Central memory CD4-positive, alpha-beta T cell (primary cell): Measurements from ENCODE around the gene DPH2.
A peak's percentile ranks its signal among the peaks of the same experiment; 100 is the strongest.

ENCODE experiments used
- DNase-seq: peaks from one replicate; pipeline ENCODE4 v3.0.0; 2022
- total RNA-seq, 3 experiments: gene quantifications; one replicate each; lab custom pipeline; 2026; lab: John Stamatoyannopoulos, UW

DPH2 gene
- total RNA-seq, result 22.0 to 155 (median 34.5) reads per million in 3 experiments

DNA sequence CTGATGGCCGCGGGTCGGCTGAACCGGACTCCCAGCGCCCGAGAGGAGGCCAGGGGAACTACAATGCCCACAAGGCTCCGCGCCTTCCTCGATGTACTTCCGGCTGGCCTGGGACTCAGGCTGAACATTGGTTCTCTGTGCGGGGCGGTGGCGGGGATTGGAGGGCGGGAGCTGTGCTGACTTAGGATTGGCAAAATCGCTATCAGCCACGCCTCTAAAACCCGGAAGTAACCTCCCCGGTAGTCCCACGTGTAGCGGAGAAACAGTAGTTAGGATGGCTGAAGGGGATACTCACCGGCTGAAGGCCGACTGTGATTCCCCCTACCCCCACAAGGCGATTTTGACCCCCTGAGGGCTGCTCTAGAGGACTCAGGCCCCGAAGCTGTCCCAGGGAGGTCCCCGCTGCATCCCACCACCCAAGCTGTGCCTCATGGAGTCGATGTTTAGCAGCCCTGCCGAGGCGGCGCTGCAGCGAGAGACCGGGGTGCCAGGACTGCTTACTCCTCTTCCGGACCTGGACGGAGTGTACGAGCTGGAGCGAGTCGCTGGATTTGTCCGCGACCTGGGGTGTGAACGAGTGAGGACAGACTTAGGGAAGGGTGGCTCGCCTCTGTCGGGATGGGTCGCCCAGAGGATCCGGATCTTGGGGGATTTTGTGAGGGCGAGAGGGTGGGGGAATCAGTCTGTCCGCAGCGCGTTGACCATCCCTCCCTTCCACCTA lies at the start of gene DPH2:
Gene DPH2, plus strand, starts transcription at position 265 of the 721 bp plus-strand sequence. Its CDS starts 166 bp downstream, at position 431.
- peak; percentile 88 for DNase-seq

- DNase-seq, result no peak
Measured at GRCh38 chr1:43921022-43921421, 48.8 kb upstream of the DPH2 start.

DNA sequence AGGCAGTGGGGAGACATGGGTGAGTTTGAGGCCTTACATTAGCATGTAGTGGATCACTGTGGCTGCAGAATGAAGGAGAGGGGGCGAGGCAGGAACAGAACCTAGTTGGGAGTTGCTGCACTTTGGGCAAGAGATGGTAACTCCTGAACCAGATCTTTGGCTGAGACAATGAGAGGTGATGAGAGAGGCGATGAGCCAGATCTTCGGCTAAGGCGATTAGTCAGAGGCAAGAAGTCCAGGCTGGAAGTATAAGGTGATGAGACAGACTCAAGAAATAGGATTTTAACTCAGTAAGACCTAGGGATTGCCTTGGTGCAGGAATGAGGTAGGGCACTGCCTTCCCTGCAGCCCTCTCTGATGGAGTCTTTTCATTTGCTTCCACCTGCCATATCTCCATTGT lies 45.3 kb upstream of the DPH2 start:
- no peak for DNase-seq

GRCh38 chr1:43925846-43926245 lies 44.0 kb upstream of the DPH2 start:
- DNase-seq, result no peak

DNA sequence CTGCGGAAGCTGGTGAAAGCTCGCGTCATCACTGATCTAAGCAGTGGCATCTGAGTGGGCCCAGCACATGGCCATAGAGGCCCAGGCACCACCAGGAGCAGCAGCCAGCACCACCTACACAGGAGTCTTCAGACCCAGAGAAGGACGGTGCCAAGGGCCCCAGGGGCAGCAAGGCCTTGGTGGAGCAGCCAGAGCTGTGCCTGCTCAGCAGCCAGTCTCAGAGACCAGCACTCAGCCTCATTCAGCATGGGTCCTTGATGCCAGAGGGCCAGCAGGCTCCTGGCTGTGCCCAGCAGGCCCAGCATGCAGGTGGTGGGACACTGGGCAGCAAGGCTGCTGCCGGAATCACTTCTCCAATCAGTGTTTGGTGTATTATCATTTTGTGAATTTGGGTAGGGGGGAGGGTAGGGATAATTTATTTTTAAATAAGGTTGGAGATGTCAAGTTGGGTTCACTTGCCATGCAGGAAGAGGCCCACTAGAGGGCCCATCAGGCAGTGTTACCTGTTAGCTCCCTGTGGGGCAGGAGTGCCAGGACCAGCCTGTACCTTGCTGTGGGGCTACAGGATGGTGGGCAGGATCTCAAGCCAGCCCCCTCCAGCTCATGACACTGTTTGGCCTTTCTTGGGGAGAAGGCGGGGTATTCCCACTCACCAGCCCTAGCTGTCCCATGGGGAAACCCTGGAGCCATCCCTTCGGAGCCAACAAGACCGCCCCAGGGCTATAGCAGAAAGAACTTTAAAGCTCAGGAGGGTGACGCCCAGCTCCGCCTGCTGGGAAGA lies 39.5 kb upstream of the DPH2 start:
- DNase-seq, result no peak

GRCh38 chr1:43930949-43931275 lies 38.9 kb upstream of the DPH2 start:
- no peak for DNase-seq

DNA sequence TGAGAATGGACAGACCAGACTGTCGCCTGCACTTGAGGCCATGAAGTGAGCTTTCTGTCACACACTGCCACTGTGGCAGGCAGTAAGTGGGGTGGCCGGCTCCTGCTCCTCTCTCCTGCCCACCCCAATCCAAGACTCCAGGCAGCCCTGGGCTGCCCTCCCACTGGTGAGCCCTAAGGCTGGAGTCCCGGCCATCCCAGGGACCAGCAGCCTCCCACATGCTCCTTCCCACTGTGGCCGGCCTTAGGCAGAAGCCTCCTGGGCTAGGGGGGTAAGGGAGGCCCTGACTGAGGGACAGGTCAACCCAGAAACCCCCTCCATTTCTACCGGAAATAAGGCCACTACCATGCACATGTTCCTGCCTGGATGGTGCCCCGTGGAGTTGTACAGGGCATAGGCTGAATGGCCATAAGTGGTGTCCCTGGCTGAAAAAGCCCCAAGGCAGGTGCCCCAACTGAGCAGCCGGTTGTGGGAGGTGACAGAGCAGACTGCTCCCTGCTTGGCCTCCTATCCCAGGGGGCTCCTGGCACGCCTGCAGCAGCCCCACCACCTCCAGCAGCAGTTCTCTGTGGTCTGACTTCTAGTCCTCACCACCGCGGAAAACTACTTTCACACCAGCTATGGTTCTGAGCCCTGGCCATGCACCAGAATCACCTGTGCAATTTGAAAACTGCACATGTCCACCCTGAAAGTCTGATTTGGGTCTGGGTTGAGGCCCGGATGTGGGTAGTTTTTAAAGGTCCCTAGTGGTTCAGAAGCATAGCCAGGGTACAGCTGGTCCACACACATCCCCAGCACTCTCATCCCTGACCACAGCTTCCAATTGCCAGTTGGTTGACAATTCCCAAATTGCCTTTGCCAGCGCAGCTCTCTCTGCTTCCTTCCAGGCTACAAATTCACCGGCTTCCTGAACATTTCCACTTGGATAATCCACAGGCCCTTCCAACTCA lies 37.8 kb upstream of the DPH2 start:
- no peak for DNase-seq

DNA sequence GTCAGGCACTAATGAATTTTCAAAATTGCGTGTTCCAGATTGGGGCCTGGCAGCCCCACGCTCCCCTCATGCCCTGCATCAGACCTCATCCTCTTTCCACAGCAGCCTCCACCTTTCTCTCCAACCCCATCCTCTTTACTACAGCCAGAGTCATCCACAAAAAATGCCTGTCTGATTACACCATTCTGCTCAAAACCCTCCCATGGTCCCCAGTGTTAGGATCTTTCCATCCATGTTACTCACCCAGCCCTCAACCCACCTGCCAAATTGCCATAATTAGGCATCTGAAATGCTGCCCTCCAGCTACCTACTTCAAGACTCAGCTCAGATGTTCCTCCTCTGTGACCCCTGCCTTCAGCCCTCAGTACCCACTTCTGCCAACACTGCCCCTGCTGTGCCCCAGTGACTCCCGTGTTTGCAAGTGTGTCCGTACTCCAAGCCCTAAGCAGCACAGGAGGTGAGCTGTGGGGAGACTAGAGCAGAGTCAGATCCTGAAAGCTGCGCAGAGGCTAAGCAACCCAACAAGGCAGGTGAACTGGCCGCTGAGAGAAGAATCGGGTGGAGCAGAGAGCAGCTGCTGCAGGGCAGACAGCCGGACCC lies 36.9 kb upstream of the DPH2 start:
- no peak for DNase-seq

DNA sequence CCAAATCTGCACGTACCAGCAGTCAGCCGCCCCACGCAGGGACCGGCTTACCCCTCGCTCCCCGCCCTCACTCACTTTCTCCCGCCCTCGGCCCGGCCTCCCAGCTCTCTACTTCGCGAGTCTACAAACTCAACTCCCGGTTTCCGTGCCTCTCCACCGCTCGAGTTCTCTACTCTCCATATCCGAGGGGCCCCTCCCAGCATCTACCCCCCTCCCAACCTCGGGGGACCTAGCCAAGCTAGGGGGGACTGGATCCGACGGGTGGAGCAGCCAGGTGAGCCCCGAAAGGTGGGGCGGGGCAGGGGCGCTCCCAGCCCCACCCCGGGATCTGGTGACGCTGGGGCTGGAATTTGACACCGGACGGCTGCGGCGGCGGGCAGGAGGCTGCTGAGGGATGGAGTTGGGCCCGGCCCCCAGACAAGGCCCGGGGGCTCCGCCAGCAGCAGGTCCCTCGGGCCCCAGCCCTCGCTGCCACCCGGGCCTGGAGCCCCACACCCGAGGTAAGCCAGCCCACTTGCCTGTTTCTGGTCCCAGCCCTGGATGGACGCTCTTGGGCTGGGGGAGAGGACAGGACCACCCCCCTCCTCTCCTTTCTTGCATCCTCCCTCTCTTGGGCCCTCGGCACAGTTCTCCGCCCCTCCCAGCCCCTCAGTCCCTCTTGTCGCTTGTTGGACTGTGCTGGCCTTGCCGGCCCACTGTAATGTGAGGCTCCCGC lies 36.3 kb upstream of the DPH2 start, which contains the start of gene ARTN:
Gene ARTN, plus strand, starts transcription at position 416 of the 715 bp plus-strand sequence. CDS start 1,856 bp downstream, outside the sequence.
- no peak for DNase-seq

DNA sequence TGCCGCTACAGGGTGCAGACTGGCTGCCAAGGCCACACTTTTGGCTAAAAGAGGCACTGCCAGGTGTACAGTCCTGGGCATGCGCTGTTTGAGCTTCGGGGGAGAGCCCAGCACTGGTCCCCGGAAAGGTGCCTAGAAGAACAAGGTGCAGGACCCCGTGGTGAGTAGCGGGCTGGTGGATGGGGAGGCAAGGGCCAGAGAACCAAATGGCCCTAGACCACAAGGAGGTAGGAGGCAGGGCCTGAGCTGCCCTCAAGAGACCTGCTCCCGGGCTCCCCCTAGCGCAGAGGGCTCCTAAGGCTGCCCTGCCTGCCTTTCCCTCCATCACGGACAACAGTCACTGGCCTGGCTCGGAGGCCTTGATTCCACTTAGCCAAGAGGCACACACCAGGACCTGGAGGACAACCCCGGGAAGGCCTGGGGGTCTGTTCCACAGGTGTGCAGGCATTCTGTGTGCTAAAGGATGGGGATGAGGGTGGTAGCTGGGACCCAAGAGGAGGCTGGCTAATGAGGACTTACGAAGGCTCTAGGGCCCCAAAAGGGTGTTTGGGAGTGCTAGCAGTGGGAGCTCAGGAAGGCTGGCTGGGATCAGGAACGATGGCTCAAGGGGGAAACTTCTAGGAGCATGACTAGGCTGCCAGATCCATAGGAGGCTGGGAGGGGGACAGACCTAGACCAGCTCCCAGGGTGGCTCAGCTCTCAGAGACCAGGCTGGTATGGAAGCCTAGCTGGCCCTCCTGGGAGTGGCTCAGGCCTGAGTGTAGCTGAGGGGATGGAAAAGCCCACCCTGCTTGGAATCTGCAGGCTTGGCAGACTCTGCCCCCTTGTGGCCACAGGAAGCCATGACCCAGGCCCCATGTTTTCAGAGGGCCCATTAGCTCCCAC lies 35.5 kb upstream of the DPH2 start:
- DNase-seq, result no peak

GRCh38 chr1:43934986-43935324 lies 34.9 kb upstream of the DPH2 start:
- DNase-seq, result no peak

- no peak for DNase-seq
Measured at GRCh38 chr1:43935711-43936427, 33.9 kb upstream of the DPH2 start.

DNA sequence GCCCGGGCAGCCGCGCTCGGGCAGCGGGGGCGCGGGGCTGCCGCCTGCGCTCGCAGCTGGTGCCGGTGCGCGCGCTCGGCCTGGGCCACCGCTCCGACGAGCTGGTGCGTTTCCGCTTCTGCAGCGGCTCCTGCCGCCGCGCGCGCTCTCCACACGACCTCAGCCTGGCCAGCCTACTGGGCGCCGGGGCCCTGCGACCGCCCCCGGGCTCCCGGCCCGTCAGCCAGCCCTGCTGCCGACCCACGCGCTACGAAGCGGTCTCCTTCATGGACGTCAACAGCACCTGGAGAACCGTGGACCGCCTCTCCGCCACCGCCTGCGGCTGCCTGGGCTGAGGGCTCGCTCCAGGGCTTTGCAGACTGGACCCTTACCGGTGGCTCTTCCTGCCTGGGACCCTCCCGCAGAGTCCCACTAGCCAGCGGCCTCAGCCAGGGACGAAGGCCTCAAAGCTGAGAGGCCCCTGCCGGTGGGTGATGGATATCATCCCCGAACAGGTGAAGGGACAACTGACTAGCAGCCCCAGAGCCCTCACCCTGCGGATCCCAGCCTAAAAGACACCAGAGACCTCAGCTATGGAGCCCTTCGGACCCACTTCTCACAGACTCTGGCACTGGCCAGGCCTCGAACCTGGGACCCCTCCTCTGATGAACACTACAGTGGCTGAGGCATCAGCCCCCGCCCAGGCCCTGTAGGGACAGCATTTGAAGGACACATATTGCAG lies 33.2 kb upstream of the DPH2 start:
- DNase-seq, result no peak

GRCh38 chr1:43937179-43937865 lies 32.5 kb upstream of the DPH2 start:
- no peak for DNase-seq

DNA sequence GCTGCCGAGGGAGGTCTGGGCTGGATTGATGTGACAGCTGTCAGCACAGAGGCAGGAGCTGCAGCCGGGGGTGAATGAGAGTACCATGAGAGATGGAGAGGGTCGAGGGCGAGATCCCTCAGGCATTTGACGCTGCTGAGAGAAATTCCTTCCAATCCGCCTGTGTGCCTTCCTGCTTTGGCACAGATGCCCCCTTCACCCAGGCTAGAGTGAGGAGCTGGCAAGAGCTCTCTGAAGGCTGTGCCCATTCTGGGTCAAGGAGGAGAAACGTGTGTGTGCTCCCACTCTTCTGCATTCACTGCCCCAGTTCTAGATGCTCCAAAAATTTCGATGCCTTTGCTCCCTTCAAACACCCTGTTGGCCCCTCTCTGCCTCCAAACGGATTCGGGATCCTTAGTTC lies 31.4 kb upstream of the DPH2 start:
- no peak for DNase-seq

- DNase-seq, result no peak
Measured at GRCh38 chr1:43938892-43939587, 30.8 kb upstream of the DPH2 start.

DNA sequence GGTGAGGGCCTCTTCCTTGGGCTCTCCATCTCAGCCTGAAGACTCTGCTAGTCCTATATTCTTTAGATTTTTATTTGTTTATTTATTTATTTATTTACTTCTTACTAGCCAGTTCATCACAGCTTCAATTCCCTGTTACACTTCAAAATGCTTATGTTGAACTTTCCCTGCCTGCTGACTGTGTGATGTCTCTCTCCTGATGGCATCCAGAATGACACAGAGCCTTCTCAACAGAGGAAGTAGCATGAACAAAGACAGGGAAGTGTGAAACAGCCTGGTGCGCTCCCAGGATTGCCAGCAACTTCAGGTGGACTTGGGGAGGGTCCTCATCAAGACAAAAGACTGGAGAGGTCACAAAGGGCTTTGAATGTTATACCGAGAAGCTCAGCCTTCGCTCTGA lies 27.4 kb upstream of the DPH2 start:
- DNase-seq, result no peak

GRCh38 chr1:43944860-43945259 lies 24.9 kb upstream of the DPH2 start:
- DNase-seq, result no peak
